IPS DF 4.7 (cell line): ENCODE results near the gene FLT4.
A peak's percentile ranks its signal among the peaks of the same experiment; 100 is the strongest.

Experiments used
- DNase-seq: peaks from one replicate; pipeline ENCODE4 v3.0.0-alpha.2; 2013; ENCODE audit warnings: low spot score; ENCODE audit errors: extremely low read depth

The FLT4 gene

DNA sequence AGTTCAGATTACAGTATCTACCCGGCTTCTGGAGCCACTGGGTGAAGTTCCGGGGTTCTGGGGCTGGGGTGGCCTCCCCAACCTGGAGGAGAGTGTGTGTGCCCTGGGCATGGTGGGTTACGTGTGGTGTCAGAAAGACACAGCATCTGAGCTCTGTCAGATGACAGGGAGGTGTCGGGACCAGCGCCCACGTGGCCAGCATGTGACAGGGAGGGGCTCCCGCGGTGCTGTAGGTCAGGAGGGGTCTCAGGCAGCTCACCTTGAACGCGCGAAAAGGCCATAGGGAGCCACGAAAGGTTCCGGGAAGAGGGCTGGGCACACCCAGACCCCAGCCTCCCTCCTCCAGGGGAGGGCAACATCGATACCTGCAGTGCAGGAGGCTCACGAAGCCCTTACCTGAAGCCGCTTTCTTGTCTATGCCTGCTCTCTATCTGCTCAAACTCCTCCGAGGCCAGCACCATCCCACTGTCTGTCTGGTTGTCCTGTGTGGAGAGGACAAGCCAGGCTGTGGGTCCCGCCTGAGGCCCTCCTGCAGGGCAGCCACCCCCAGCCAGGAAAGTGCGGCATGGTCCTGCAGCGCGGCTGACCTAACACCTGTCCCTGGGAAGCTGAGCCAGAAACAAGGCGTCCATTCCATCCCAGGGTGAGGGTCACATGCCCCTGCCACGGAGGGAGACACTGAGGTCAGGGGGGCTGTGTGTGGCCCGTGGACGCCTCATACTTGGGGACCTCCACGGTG lies 40.7 kb downstream of the FLT4 start:
- no peak for DNase-seq

GRCh38 chr5:180607861-180608571 lies 41.4 kb downstream of the FLT4 start:
- DNase-seq: no peak

DNA sequence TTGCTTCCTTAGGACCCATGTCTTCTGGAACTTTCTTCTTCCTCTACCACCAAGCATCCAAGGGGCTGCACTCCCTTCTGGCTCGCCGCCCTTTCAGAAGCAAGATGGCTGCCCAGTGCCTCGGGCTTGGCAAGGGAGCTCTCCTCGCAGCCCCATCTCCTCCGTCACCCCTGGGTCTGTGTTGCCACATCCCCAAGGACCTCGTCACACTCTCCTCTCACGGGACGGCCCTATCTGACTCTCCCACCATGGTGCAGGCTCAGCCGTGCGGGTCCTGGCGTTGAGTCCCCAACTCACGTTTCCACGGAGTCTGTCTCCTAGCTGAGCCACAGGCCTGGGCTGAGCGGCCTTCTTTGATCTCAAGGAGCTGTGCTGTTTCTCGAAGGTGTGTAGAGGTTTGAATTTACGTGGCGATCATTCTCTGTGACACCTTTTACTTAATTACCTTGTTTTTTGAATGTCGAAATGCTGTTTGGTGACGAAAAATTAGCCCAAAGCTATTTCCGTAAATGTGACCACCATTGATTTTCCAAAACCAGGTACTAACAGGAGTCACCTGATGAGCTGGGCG lies 43.1 kb downstream of the FLT4 start:
- DNase-seq: no peak

DNA sequence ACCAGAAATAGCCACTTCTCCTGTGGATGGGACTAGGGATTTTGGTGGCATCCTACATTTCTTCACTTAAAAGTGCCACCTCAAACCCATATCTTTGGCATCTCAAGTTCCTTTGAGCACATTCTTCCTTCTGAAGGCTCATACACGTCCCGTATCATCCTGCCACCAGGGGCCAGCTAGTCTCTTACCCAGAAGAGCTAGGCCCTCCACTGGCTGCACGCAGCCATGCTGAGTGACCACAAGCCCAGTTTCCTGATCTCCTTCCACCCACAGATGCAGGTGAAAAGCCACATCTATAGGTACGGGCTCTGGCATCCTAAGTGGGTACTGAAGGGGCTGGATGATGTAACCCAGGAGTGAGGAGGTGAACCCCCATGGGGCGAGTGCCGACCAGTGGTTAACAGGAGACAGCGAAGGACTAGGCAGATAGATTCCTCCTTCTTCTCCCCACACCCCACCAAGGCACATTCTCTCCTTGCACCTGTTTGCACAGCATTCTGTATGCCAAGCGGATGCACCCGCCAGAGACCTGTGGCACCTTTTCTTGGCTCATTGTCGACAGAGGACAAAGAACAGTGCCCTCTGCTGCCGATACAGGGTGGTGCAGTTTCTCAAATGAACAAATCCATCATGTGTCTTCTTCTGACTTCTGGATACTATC lies 43.7 kb downstream of the FLT4 start:
- peak; percentile 56 for DNase-seq

DNA sequence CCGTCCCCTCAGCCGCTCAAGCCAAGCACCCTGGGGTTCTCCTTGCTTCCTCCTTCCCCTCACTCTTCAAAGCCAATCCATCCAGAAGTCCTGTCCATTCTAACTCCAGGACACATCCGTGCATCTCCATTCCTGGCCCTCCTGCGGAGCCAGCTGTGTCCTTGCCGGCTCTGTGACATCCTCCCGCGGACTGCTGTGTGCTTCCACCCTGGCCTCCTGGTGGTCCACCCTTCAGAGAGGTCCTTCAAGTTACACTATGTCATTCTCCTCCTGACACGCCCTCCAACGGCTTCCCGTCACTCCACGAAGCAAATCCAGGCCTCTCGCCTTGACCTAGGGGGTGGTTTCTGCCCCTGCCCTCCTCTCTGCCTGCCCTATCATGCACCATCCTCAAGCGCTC lies 45.1 kb downstream of the FLT4 start:
- DNase-seq: no peak

- no peak for DNase-seq
Observed at GRCh38 chr5:180603076-180603594, 46.3 kb downstream of the FLT4 start.

GRCh38 chr5:180602481-180603075 lies 46.8 kb downstream of the FLT4 start:
- no peak for DNase-seq

DNA sequence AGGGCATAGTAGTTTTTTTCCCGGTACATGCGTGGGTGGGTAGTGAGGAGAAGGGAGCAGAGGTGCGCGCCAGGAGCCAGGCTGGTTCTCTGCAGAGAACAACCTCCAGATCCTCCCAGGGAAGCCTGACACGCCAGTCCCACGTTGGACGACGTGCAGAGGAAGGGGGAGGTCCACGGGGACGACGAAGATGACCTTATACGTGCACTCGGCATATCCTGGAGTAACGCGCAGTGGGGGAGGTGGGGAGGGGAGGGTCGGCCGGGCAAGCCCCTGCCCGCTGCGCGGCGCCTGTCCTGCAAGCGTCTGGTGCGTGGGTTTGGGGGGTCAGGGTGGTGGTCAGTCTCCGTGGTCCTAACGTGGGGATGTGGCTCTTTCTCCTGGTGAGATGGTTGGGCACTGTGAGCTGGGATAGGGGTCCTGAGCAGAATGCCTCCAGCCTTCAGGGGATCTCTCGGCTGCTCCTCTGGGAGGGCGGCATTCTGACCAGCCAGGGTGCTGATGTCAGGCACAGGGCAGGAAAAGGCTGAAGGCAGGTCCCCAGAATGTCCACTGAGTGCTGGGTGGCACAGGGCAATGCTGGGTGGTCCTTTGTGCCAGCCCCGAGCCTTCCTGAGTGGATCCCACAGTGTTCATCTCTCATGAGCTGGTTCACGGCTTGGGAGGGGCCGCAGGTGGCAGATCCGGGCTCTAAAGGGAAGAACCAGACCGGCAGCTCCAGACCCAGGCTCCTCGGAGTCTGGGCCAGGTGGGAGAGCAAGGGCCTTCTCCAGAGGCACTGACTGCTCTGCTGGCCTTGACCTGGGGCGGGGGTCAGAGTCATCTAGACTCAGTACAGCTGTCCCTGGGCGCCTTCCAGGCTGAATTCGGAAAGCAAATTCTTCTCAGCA lies 47.6 kb downstream of the FLT4 start:
- DNase-seq: no peak

DNA sequence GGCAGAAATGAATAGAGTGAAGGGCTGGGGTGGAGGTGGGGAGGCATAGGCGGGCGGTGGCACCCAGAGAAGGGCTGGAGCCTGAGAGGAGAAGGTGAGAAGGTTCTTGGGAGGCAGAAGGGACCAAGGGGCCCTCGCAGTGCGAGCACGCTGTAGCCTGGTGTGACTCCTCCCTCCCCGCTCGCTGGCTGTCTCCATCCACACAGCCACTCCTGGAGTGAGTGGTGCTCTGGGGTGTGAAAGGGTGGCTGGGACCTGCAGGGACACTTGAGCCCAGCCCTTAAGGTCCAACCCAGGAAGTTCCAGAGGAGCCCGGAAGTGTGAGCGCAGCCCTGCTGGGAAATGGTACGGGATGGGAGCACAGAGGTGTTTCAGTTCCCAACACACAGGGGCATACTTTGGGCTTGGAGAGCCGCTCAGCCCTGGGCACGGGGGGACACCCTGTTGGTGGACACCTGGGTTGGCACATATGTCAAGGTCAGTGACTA lies 48.8 kb downstream of the FLT4 start:
- no peak for DNase-seq

- no peak for DNase-seq
Observed at GRCh38 chr5:180599981-180600553, 49.3 kb downstream of the FLT4 start.

GRCh38 chr5:180599590-180599914 lies 49.8 kb downstream of the FLT4 start:
- no peak for DNase-seq

DNA sequence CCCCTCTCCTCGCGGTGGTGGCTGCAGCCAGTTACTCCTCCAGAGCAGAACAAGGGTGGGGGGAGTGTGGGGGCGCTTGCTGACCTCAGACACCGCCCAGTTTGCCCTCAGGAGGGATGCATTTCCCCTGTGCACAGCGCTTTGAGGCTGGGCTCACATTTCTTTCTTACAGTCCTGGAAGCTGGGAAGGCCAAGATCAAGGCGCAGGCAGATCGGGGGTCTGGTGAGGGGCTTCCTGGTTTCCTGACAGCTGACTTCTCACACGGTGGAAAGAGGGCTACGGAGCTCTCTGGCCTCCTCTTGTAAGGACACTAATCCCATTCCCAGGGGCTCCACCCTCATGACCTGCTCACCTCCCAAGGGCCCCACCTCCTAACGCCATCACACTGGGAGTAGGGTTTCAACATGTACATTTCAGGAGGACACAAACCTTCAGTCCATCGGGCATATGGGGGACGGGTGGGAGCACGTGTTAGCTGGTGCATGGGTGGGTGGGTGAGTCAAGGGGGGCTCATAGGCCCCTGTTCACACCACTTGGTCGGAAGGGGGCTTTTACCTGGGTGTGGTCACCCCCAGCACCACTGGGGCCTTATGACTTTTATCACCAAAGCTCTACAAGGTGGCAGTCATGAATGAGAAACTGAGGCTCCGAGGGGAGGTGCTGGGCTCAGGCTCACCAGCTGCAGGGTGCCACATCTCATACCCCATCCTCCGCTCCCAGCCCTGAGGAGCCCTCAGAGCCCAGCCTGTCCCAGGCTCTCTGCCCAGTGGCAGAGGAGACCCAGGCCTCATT lies 50.4 kb downstream of the FLT4 start:
- no peak for DNase-seq

DNA sequence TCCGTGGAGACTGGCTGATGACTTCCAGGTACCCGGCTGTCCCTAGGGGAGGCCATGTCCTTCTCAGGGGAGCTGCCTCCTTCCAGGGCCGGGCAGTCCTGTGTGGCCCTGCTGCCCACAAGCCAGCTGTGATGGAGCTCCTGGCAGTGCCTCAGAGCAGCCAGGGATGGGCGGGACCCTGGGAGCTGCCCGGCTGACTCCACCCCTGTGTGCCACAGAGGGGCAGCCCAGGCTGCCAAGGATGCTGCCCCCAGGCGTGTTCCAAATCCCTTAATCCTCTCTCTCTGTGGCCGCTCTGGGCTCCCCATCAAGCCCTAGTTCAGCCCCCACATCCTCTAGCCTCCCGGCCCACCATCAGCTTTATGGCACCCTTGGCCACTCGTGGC lies 51.1 kb downstream of the FLT4 start:
- DNase-seq: no peak

DNA sequence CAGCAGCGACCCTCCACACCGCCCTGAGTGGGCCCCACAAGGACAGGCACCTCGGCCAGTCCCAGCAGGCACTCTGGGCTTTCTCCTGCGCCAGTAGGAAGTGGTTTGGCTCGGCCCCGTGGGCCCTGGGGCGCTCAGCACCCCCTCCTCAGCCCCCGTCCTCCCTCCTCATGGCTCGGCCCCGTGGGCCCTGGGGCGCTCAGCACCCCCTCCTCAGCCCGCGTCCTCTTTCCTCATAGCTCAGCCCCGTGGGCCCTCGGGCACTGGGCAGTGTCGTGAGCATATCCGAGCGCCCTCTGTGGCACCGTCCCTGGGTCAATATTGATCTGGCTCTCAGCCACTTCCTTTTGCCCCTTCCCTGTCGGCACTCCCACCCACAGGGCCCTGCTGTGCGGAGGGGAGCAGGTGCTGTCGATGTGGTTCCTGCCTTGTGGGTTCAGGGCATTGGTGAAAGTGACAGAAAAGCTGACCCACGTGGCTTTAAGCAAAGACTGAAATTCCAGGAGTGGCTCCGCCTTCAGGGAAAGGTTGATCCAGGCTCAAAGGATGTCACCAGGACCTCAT lies 52.6 kb downstream of the FLT4 start:
- DNase-seq: no peak

GRCh38 chr5:180596115-180596667 lies 53.2 kb downstream of the FLT4 start:
- no peak for DNase-seq

DNA sequence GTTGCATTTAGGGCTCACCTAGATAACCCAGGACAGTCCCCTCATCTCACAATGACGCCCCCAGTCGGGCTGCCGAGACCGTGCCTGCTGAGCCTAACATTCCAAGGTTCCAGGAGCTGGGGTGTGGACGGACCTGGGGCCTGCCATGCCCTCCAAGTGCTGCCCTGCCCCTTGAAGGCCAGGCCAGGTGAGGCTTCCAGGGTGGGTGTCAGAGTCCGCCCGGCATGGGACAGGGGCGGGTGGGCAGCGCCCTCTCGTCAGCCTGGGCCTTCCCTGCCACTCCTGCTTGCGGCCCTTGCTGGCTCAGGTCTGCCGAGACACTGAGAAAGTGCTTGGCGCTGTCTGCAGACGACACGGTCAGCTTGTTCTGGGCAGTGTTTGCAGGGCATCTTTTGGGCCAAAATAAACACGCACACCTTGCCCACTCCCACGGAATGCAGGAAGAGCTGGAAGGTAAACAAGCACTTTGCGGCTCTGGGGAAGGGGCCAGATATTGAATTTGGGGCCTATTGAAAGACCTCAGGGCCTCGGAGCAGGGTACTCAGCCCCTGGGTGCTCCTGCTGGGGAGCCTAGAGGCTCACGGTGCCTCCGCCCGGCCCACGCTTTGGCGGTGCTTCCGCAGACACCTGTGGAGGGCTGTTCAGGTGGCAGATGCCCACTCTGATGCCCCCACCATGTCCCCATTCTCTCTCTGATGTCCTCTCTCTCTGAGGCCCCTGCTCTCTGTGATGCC lies 53.9 kb downstream of the FLT4 start:
- DNase-seq: no peak

DNA sequence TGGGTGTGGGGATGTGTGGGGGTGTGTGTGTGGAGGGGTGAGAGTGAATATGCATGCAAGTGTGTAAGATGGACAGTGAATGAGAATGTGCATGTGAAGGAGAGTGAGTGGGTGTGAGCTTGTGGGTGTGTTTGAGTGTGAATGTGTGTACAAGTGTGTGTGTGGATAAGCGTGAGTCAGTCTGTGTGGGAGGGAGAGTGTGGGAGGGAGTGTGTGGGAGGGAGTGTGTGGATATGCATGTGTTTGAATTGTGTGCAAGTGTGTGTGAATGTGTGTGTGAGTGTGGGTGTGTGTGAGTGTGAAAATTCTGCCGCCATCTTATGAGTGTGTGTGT lies 54.4 kb downstream of the FLT4 start:
- DNase-seq: no peak
